ENCODE results near the gene SYTL5.
"Not testable (repeated sequence)": the region's sequence is repeated elsewhere in the genome, so short reads cannot be mapped to it uniquely, and the experiment has no call there.

Gene SYTL5

DNA sequence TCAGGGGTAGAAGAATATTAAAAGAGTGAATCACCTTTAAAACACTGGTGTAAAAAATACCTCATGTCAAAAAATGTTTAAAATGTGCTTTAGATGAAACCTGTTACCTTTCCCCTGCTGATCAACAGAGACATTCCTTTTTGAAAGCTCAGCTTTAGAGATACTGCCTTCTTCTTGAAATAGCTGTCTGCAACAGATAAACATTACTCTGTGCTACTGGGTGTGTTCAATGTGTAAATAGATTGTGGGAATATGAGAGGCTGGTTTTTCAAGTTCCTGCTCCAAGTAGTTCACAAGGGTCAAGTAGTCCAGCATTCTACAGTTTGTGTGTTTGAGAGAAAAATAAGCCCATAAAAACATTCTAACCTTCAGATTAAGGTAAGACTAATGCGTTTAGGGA, at the start of gene SYTL5:
TSS of gene SYTL5 (plus strand) at position 263 of the 400 bp plus-strand sequence. CDS start 27,337 bp downstream, outside the sequence.
- no peak for DNase-seq (ENCODE audit: low read depth)

DNA sequence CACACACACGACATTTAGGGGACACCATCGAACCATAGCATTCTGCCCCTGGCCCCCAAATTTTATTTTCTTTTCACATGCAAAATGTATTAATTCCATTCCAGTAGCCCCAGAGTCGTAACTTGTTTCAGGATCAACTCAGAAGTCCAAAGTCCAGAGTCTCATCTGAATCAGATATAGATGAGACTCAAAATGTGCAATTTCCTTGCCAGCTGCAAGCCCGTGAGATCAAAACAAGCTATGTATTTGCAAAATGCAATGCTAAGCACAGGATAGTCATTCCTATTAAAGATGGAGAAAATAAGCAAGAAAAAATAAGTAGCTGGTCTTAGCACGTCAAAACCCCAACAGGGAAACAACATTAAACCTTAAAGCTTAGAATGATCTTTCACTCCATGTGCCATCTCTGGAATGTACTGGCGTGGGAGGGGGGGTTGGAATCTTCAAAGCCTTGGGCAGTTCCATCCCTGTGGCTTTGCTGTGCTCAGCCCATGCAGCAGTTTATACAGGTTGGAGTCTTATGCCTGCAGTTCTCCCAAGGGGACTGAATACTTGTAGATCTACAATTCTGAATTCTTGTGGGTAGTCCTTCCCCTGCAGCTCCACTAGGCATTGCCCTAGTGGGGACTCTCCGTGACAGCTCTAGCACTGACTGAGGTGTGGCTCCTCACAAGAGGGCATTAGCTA, 47.7 kb upstream of the SYTL5 start:
- no peak for DNase-seq (ENCODE audit: low read depth)

DNA sequence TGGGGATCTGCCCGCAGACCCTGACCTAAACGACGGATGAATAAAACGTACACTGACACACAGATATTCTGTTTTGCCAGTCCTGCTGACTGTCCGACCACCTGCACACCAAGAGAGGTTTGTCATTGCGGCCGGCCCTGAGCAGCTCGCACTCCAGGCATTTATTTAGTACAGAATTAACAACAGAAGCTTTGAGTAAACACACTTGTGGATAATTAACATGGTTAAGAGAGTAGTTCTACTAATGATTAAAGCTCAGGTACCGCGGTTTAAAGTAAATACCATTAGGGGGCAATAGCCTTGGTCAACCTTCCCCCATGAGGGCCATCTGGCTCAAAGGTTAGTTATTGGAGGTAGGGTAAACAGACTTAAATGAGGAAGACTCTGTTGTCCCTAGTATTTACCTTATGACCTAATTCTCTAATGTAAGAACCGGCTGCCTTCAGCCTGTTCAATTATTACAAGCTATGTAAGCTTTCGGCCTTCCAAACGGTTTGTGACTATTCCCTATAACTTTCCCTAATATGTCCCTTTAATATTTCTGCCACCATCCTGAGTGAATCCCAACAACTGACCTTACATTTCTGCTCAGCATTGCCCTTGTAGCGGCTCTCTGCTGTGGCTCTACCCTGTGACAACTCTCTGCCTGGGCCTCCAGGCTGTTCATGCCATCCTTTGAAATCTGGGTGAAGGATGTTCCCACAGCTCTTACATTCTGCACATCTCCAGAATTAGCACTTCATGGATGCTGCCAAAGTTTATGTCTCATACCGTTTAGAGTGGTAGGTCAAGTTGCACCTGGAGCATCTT, 46.9 kb upstream of the SYTL5 start:
- no peak for DNase-seq (ENCODE audit: low read depth)

DNA sequence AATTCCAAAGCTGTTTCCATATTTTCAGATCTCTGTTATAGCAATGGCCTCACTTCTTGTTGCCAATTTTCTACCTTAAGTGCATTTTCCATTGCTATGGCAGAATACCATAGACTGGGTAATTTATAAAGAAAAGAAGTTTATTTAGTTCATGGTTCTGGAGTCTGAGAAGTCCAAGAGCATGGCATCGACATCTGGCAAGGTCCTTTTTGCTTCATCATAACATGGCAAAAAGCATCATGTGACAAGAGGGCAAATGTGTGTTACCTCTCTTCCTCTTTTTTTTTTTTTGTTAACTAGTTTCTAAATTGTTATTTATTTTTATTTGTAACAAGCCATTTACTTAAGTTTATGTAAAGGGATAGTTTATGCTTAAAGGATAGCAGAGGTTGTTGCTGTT, 45.2 kb upstream of the SYTL5 start:
- no peak for DNase-seq (ENCODE audit: low read depth)

DNA sequence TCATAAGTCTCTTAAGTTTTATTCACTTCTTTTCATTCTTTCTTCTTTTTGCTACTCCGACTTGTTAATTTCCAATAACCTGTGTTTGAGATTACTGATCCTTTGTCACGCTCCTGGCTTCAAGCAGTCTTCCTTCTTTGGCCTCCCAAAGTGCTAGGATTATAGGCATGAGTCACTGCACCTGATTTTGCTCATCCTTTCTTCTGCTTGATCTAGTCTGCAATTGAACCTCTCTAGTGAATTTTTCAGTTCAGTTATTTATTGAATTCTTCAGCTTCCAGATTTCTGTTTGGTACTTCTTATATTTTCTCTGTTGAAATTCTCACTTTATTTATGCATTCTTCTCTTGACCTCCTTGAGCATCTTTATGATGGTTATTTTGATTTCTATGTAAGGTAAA, 38.6 kb upstream of the SYTL5 start:
- DNase-seq (ENCODE audit: low read depth) = no peak

DNA sequence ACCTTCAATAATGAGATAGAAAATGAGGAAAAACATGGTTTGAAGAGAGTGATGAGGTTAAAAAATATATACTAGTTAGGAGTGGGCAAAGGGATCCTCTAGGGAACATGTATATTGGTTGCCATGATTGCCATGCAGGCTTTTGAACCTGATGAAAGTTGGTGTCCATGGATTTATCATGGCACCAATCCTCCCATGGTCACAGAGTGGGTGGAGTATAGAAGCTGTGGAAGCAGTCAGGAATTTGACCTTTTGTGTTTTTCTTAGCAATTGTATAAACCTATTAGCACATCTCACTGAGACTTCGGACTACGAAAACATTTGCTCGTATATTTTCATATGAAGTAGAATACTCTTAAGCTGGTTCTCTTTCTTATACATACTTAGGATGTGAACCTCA, 30.9 kb upstream of the SYTL5 start:
- DNase-seq (ENCODE audit: low read depth) = no peak

DNA sequence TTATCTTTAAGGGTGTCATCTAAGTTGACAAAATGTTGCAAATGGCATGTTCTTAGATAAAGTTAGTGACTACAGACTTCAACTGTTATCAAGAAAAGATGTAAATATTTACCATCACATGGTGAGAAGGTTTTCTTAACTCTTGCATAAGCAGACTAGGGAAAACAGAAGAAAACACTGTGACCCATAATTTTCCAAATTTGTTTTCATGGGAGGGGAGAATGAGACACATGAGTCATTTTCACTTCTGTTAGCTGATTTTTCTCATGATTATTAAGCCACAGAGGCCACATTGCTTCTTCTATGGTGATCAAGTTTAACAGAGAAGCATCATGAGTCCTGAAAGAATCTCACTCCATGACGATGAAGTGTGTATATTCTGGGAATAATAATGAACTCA, 30.2 kb upstream of the SYTL5 start:
- no peak for DNase-seq (ENCODE audit: low read depth)

DNA sequence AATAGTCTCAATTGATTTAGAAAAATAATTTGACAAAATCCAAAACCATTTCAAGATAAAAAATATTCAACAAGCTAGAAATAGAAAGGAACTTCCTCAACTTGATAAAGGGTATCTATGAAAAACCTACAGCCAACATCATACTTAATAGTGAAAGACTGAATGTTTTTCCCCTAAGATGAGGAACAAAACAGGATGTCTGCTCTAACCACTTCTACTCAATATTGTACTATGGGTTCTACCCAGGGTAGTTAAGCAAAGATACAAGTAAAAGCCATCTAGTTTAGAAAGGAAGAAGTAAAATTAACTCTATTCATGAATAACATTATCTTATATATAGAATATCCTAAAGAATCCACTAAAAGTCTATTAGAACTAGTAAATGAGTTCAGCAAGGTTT, 21.5 kb upstream of the SYTL5 start:
- no peak for DNase-seq (ENCODE audit: low read depth)

DNA sequence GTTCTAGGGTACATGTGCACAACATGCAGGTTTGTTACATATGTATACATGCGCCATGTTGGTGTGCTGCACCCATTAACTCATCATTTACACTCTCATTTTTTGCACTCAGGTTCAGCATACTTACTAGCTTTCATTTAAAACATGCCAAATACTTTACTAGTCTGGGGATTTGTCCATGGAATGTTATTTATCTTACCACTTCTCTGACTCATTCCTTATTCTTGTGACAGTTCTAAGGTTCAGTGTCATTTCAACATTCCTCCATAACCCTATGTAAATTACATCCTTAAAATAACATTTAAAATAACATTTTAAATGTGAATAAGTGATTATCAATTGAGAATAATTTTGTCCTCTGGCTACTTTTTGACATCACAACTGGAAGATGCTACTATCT, 19.5 kb upstream of the SYTL5 start:
- no peak for DNase-seq (ENCODE audit: low read depth)

DNA sequence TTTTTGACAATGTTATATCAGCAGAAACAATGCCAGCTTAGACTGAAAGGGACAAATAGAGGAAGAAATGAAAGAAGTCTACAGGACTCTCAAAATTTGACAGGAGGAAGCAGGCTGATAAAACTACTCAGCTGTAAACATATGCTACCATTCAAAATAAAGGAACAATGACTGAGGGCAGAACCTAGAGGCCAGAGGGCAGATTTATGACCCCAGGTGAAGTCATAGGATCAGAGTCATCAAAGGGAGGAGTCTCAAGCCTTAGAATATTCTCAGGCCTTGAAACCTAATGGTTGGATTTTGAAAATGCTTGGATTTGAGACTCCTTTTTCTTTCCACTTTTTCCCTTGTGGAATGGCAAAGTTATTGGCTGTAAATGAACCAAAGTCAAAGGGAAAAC, 17.0 kb upstream of the SYTL5 start:
- DNase-seq (ENCODE audit: low read depth) = no peak

DNA sequence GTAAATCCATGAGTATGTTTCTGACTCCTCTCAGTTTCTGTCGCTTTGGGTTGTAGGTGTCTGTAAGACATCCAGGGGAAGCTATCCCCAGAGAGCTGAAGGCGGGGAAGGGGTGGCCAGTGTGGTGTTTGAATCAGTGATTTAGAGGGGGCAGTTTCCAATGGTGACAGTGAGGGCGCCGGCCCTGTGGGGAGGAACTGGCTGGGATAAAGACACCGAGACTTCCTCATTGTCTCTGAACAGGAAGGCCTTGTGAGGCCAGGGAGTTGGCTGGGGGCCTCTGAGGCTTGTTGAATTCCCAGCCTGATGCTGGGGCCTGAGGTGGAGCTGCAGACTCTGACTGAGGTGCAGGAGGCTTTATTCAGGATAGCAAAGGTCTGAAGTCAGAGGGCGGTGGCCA, 15.1 kb upstream of the SYTL5 start:
- not testable (repeated sequence) for DNase-seq (ENCODE audit: low read depth)

DNA sequence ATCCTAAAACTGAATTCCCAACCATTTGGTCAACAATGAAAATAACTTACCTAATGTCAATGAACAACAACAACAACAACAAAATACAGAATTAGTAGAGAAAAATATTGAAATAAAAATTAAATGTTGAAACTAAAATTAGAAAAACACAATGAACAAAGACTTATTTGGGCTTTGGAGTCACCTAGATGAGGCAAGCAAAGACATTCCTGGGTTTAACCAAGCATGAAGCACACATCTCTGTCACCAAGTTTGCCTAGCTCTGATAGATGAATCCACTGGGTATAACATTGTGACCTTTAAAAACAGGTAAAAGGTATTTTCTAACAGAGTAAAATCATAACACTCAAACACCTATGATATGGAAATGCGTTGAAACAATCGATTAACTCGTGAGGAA, 13.2 kb upstream of the SYTL5 start:
- no peak for DNase-seq (ENCODE audit: low read depth)

DNA sequence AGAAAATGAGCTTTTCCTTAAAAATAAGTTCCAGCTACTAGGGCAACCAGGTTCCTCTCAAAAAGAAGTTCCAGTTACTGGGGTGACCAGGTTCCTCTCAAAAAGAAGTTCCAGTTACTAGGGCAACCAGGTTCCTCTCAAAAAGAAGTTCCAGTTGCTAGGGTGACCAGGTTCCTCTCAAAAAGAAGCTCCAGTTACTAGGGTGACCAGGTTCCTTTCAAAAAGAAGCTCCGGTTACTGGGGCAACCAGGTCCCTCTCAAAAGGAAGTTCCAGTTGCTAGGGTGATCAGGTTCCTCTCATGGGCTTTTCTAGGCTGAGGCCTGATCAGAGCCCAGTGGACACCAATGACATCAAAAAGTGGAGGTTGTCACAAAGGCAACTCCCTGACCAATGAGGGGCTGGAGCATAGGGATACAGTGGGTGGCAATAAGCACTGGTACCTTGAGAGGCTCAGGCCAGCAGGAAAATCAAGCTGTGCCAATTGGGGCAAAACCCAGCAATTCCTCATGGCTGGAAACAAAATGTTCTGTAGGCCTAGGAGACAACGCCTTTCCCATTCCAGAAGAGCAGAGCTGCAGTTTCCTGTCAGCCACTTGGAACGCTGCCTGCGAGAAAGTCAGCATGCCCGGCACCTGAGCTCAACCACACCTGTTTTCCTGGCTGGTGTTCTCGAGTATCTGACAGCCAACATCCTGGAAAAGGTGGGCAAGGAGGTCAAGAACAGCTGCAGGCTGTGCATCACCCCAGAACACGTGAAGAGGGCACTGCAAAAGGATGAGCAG, 12.3 kb upstream of the SYTL5 start:
- DNase-seq (ENCODE audit: low read depth) = no peak

DNA sequence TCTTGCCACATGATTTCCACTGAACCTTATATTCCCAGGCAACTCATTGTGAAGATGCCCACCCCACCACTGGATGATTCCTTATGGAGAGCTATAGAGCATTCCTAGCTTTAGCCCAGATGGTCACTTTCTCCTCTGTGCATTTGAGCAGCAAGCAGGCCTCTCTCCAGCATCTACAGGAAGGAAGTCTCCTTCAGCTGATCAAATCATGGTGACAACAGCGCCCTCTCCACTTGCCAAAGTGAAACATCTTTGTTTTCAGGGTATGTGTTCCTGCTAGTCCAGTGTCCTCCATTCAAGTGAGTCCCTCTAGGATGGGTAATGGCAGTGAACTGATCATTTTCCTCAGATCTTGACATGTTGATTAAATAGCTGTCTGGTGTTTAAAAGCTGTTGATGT, 10.9 kb upstream of the SYTL5 start:
- no peak for DNase-seq (ENCODE audit: low read depth)

DNA sequence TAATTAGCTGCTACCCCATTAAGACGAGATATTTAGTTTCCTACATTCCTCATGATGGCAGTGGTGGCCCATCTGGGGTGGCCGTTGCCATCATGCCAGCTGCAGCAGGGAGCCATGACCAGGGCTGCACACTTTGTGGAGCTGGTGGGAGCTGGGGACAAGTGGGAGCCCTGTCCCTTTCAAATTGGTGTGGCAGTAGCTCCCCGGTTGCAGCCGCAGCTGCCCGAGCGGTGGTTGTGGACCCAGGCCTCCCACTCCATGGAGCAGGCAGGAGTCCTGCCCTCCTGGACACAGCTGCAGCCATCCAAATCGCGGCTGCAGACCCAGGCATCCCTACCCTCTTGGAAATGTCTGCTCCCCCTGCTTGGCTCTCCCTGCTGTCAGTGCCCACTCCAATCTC, 9.3 kb upstream of the SYTL5 start:
- no peak for DNase-seq (ENCODE audit: low read depth)

DNA sequence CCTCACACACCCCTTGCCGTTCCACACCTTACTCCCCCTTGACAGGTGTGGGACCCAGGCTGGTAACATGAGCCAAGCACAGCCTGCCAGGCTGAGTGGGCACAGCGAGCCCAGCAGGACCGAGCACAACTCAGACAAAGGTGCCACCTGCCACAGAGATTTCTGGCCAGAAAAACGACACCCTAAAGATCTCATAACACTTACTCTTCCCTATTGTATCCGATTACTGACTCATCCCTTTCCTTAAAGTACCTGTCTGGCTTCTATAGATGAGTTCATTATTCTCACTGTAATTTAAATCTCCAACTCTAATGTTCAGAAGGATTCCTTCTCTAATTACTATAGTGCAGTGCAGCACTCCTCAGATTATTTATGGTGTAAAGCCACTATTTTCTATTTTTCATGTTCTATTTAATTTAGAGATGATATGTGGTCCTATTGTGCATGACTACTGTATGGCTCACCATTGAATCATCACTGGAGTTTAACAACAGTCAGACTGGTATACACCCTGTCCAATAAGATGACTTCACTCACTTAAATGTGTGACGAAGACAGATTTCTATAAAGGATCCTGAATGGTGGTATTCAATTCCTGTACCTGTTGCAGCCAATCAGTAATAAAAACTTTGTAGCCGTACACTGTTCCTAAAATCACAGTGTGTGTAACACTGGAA, 7.6 kb upstream of the SYTL5 start:
- no peak for DNase-seq (ENCODE audit: low read depth)

DNA sequence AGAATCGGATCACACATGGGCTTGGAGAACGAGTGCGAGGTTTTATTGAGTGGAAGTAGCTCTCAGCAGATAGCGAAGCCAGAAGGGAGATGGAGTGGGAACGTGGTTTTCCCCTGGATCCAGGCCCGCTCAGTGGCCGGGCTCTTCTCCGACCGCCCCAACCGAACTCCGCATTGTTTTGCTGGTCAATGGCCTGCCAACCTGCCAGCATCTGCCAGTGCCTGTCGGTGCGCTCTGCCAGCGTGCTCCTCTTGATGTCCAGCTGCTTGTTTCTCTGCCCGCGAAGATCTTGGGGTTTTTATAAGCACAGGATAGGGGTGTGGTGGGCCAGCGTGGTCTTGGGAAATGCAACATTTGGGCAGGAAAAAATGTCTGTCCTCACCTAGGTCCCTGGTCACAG, 5.6 kb upstream of the SYTL5 start:
- DNase-seq (ENCODE audit: low read depth) = no peak

DNA sequence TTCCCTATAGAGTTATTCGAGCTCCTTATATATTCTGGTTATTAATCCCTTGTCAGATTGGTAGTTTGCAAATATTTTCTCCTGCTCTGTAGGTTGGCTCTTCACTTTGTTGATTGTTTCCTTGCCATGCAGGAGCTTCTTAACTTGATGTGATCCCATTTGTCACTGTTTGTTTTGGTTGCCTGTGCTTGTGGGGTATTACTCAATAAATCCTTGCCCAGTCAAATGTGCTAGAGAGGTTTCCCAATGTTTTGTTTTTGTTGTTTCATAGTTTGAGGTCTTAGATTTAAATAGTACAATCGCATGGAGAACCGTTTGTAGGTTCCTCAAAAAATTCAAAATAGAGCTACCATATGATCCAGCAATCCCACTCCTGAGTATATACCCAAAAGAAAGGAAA, 2.3 kb upstream of the SYTL5 start:
- DNase-seq (ENCODE audit: low read depth) = no peak

DNA sequence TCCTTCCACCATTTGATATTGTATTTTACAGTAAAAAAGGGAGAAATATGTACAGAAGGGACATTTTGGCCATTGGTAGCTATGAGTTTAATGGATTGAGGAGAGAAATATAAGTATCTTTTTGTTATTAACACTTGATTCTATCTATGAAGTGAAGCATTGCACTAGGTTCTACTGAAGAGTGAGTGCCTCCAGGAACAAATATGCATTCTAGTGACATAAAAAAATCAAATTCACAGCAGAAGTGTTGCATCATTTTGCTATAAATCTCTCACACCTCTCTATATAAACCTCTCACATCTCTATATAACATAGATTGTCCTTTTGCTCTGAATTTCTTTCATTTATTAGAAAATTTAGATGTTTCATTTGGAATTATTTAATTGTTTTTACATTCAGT, 425 bp downstream of the SYTL5 start:
- DNase-seq (ENCODE audit: low read depth) = no peak

DNA sequence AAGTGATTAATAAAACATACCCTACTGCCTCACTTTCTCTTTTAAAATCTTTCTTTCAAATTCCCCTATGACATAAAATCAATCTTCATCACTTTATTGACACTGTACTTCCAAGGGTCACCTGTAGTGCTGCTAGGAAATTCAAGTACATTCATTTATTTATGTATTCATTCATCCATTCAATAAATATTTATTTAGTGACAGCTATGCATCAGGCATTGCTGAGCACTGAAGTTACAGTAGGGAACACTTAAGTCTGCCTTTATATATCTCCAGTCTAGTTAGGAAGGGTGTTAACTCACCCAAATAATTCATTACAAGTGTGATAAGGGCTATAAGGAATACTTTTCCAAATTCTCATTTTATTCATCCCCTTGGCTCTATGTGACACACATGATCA, 2.3 kb downstream of the SYTL5 start:
- no peak for DNase-seq (ENCODE audit: low read depth)

DNA sequence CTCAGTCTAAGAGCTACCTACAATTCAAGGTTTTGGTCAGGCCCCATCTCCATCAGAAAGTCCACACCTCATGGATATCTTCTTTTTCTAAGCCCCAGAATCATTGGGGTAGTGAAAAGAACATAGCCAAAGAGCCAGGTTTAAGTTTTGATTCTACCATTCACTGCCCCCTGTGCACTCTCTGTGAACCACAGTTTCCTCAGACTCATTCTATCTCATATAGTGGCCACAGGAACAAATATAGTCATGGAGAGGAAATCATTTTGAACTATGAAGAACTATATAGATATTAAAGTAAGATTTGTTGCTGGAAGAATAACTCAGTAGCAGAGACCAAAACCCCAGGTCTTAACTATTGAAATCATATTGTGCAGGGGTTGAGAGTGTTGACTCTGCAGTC, 3.3 kb downstream of the SYTL5 start:
- no peak for DNase-seq (ENCODE audit: low read depth)

DNA sequence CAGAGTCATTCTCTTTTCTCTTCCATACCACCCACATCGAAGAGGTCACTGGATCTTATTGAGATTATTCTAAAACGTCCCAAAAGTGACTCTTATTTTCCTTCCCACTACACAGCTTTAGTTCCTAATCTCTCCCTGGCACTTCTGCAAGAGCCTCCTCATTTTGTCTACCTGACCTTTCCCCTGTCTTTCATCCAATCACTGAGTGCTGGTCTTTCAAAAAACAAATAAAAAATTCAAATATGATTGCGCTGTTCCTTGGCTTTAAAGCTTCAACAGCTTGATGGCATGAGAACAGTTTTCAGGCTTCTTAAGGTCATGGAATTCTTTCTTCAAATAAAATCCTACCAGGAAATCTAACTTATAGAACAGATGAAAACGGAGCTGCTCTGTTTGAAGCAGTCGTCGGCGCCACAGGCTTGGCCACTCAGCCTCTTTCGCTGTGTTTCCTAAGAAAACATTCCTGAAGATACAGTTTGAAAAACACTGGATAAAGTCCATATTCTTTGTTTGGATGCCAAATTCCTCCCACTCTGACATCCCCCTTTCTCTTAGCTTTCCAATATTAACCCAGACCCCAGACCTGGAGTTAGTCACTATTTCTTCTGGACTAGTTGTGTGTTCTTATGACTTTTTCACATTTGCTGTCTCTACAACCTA, 12.5 kb downstream of the SYTL5 start:
- DNase-seq (ENCODE audit: low read depth) = no peak

All from activated gamma-delta T cell treated with anti-CD3 and anti-CD28 coated beads, Interleukin-2, amount 50 U/mL, for 16 hours (primary cell).